T-helper 22 cell (primary cell): ENCODE measurements around the gene GATA5.

Experiments used
- DNase-seq: peaks from one replicate; pipeline ENCODE4 v3.0.0-alpha.2; 2020; ENCODE audit warnings: low read depth

GATA5 gene

GRCh38 chr20:62472941-62473585 is 2.7 kb downstream of the GATA5 start:
- no peak for DNase-seq

GRCh38 chr20:62472138-62472940 is 3.5 kb downstream of the GATA5 start:
- DNase-seq, result no peak

- no peak for DNase-seq
Measured at GRCh38 chr20:62470459-62470858, 5.3 kb downstream of the GATA5 start.

- DNase-seq, result no peak
Measured at GRCh38 chr20:62470001-62470400, 5.8 kb downstream of the GATA5 start.

- no peak for DNase-seq
Measured at GRCh38 chr20:62469352-62469751, 6.4 kb downstream of the GATA5 start.

- DNase-seq, result no peak
Measured at GRCh38 chr20:62466806-62467537, 8.8 kb downstream of the GATA5 start.

- no peak for DNase-seq
Measured at GRCh38 chr20:62466072-62466760, 9.6 kb downstream of the GATA5 start.

GRCh38 chr20:62464990-62465389 is 10.8 kb downstream of the GATA5 start:
- no peak for DNase-seq

- DNase-seq, result no peak
Measured at GRCh38 chr20:62464425-62464770, 11.4 kb downstream of the GATA5 start.

GRCh38 chr20:62463651-62464424 is 12.0 kb downstream of the GATA5 start:
- DNase-seq, result no peak

GRCh38 chr20:62462976-62463592 is 12.7 kb downstream of the GATA5 start:
- DNase-seq, result no peak

GRCh38 chr20:62461834-62462233 is 14.0 kb downstream of the GATA5 start:
- no peak for DNase-seq

- no peak for DNase-seq
Measured at GRCh38 chr20:62461157-62461556, 14.6 kb downstream of the GATA5 start.

GRCh38 chr20:62460678-62461077 is 15.1 kb downstream of the GATA5 start:
- DNase-seq, result no peak

GRCh38 chr20:62459488-62459887 is 16.3 kb downstream of the GATA5 start:
- no peak for DNase-seq

- DNase-seq, result no peak
Measured at GRCh38 chr20:62458275-62459251, 17.2 kb downstream of the GATA5 start.

- no peak for DNase-seq
Measured at GRCh38 chr20:62457831-62458230, 18.0 kb downstream of the GATA5 start.

- no peak for DNase-seq
Measured at GRCh38 chr20:62457098-62457497, 18.7 kb downstream of the GATA5 start.

GRCh38 chr20:62455929-62456328 is 19.9 kb downstream of the GATA5 start:
- DNase-seq, result no peak
